SH-SY5Y (cell line): ENCODE results near the gene POLR1B.

Experiments
- GATA2 ChIP-seq: IDR thresholded peaks from 2 replicates; pipeline ENCODE4 v1.6.1; 2011; ENCODE audit warnings: mild to moderate bottlenecking, low read depth, low read length
- GATA3 ChIP-seq: IDR thresholded peaks from 2 replicates; pipeline ENCODE4 v1.6.1; 2011; ENCODE audit warnings: low read depth, mild to moderate bottlenecking, low read length, moderate library complexity

DNA sequence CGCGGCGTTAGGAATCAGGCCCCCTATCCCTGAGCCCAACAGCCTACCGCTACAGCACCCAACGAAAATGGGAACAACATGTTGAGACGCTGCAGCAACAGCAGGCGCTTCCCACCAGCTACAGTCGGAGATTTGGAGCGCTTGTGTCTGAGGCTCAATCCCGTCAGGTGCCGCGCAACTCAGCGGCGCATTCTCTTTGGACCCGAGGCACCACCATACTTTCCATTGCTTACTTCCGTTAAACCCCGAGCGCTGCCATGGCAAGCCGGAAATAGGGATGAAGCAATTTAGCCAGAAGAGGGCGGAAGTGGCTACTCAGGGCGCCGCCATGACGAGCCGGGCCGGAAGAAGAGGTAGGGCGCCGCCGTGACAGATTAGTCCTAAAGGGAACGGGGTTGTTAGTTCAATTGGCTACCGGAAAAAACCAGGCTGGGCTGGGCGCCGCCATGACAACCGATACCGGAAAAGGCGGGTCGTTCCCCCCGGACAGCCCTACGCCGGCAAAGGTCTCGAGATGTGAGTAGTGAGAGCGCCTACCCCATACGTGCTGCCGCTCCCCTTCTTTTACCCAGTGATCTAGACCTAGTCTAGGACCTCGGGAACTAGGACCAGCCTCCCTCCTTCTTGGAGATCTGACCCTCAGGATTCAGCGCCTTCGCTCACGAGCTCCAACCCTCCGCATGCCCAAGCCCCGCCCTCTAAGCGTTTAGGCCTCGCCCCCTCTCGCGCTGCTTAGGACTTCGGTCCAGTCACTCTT, 42.0 kb downstream of the POLR1B start, which contains the start of gene CHCHD5:
- TF ChIP-seq GATA2 (no peak), GATA3 (no peak)
